ENCODE results near the gene ARID1B.

The ARID1B gene

GRCh38 chr6:157218371-157219198, 441.4 kb downstream of the ARID1B start:
- no peak for DNase-seq (ENCODE audit: low read depth in 1 of 2, low spot score in 1 of 2)

GRCh38 chr6:157219201-157220200, 442.3 kb downstream of the ARID1B start:
- no peak for DNase-seq (ENCODE audit: low read depth in 1 of 2, low spot score in 1 of 2)

GRCh38 chr6:157220485-157220884, 443.3 kb downstream of the ARID1B start:
- DNase-seq (ENCODE audit: low read depth in 1 of 2, low spot score in 1 of 2) = no peak

GRCh38 chr6:157221049-157221816, 444.1 kb downstream of the ARID1B start:
- peak; percentile 67 to 72 for DNase-seq (ENCODE audit: low read depth in 1 of 2, low spot score in 1 of 2)

- DNase-seq (ENCODE audit: low read depth in 1 of 2, low spot score in 1 of 2) = no peak
These were observed 444.6 kb downstream of the ARID1B start for GRCh38 chr6:157221817-157222175.

GRCh38 chr6:157222201-157222981, 445.2 kb downstream of the ARID1B start:
- DNase-seq (ENCODE audit: low read depth in 1 of 2, low spot score in 1 of 2) = no peak

GRCh38 chr6:157223021-157223430, 445.8 kb downstream of the ARID1B start:
- no peak for DNase-seq (ENCODE audit: low read depth in 1 of 2, low spot score in 1 of 2)

- DNase-seq (ENCODE audit: low read depth in 1 of 2, low spot score in 1 of 2) = no peak
These were observed 446.3 kb downstream of the ARID1B start for GRCh38 chr6:157223511-157223910.

- DNase-seq (ENCODE audit: low read depth in 1 of 2, low spot score in 1 of 2) = no peak
These were observed 447.2 kb downstream of the ARID1B start for GRCh38 chr6:157224178-157224950.

GRCh38 chr6:157224951-157225574, 447.9 kb downstream of the ARID1B start:
- no peak for DNase-seq (ENCODE audit: low read depth in 1 of 2, low spot score in 1 of 2)

- DNase-seq (ENCODE audit: low read depth in 1 of 2, low spot score in 1 of 2) = no peak
These were observed 448.4 kb downstream of the ARID1B start for GRCh38 chr6:157225575-157225995.

GRCh38 chr6:157226026-157226625, 448.9 kb downstream of the ARID1B start:
- no peak for DNase-seq (ENCODE audit: low read depth in 1 of 2, low spot score in 1 of 2)

- no peak for DNase-seq (ENCODE audit: low read depth in 1 of 2, low spot score in 1 of 2)
These were observed 449.6 kb downstream of the ARID1B start for GRCh38 chr6:157226761-157227160.

GRCh38 chr6:157227202-157228166, 450.3 kb downstream of the ARID1B start:
- no peak for DNase-seq (ENCODE audit: low read depth in 1 of 2, low spot score in 1 of 2)

- DNase-seq (ENCODE audit: low read depth in 1 of 2, low spot score in 1 of 2) = no peak
These were observed 451.4 kb downstream of the ARID1B start for GRCh38 chr6:157228426-157229131.

GRCh38 chr6:157229132-157229618, 452.0 kb downstream of the ARID1B start:
- DNase-seq (ENCODE audit: low read depth in 1 of 2, low spot score in 1 of 2) = no peak

- no peak for DNase-seq (ENCODE audit: low read depth in 1 of 2, low spot score in 1 of 2)
These were observed 452.5 kb downstream of the ARID1B start for GRCh38 chr6:157229713-157230112.

Data from activated T-helper 1 cell treated with anti-CD3 and anti-CD28 coated beads, Interleukin-2, amount 50 U/mL, for 16 hours (primary cell).